Measurements from ENCODE around the gene ARHGAP11B.
"Not testable (repeated sequence)": the region's sequence is repeated elsewhere in the genome, so short reads cannot be mapped to it uniquely, and the experiment has no call there.

Gene ARHGAP11B

DNA sequence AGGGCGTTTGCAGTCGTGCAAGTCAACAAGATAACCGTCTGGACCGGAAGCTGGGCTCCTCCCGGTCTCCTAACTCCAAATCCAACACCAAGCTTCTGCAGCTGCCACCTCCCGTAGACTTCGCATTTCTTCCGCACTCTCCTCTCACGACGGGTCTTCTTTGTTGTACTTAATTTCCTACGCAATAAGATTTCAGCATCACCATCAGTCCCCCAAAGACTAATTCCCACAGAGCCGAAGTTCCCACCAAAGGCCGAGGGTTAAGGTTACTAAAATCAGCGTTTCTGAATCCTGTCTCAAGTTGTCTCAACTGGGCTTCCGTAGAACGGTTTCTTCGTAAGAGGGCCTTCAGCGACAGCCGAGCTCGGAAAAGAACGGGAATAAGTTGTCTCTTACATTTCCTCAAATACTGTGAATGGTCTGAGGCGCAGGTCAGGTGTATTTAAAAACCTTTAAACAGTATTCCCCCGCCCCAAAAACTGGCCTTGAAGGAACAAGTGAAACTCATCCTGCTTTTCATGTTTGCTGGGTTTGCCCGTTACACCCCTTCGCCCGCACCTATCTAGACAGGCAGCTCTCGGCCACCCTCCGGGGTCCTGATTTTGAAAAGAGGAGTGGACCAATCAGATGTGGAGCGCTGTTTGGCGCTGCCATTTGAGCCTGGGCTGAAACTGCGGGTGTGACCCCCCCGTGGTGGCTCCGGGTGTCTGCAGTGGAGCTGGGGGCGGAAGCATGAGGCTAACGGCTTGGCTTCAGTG is at the start of gene ARHGAP11B:
TSS of gene ARHGAP11B (plus strand) at position 693 of the 758 bp plus-strand sequence.
- DNase-seq, result peak; percentile 96

DNA sequence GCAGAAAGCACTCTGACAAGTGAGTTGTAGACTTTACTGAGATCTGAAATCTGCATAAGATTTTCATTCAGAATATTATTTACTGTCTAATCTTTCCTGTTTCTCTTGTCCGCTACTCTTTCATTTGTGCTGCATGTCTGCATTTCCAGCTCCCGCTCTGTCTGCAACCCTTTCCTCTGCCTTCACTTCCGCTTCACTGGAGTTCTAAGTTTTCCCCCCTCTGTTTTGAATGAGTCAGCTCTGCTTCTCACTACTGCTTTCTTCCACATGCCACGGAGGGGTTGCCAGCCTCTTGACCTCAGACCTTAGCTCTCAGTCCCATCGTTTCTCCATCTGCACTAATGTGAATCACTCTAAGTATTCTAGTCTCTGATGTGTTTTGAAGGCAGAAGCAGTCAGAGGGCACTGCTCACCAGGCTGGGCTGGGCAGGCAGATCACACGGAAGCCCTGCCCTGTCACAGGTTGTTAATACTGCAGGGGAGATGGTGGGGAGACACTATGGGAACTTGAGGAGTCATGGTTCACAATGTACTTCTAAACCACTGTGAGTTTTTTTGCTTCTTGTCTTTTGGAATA is 46.4 kb upstream of the ARHGAP11B start:
- not testable (repeated sequence) for DNase-seq

DNA sequence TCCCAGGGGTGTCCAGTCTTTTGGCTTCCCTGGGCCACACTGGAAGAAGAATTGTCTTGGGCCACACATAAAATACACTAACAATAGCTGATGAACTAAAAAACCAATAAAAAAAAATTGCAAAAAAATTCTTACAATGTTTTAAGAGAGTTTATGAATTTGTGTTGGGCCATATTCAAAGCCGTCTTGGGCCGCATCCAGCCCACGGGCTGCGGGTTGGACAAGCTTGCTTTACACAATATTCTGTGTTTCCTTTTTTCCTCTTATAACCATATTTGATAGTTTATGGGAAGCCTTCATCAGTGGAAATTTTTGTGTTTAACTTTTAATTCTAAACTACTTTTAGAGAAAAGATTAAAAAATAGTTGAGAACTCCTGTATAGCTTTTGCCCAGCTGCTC is 45.2 kb upstream of the ARHGAP11B start:
- not testable (repeated sequence) for DNase-seq

DNA sequence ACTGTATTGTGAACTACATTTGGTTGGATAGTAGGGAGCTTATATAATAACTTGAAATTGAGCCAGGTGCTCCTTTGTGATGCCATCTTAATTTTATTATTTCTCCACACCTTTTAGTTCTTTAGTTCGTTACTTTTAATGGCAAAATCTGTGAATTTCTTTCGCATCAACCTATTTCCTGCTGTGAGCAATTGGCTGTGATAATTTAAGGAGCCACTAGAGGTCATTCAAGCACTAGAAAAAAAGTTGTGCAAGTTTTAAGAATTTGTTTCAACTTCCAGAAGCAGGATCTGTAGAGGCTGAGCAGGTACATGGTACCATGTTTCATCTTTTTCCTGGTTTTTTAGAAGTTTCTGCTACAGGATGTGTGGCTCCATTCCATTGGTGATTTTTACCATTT is 27.0 kb upstream of the ARHGAP11B start:
- peak; percentile 11 for DNase-seq

DNA sequence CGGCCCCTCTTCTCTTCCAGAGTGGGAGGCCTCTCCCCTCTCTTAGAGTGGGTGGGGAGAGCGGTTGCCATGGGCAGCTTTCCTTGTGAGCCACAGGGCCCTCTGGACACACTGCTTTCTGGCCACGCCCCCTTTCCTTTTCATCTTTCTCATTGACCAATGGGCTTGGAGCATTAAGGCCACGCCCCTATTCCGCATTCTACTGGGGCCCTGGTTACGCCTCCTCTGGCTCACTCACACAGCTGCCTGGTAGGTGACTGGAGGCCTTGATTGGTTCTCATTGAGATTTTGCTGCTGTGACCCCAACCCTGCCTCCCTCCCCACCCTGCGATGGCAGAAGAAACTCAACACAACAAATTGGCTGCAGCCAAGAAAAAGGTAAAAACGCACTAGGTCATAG is 22.1 kb upstream of the ARHGAP11B start, which contains the start of gene GOLGA8H:
TSS of gene GOLGA8H (plus strand) at position 233 of the 400 bp plus-strand sequence. CDS start at position 331, 98 bp downstream.
- not testable (repeated sequence) for DNase-seq

DNA sequence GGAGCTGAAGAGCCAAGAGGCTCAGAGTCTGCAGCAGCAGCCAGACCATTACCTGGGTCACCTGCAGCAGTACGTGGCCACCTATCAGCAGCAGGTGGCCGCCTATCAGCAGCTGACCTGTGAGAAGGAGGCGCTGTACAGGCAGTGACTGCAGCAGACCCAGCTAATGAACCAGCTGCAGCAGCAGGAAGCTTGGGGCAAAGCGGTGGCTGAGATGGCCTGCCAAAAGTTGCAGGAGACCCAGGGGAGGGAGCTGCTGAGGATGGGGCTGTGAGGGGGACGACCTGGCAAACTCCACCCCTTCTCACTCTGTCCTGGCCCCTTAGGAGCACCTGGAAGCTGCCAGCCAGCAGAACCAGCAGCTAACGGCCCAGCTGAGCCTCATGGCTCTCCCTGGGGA is 13.7 kb upstream of the ARHGAP11B start:
- DNase-seq, result not testable (repeated sequence)

DNA sequence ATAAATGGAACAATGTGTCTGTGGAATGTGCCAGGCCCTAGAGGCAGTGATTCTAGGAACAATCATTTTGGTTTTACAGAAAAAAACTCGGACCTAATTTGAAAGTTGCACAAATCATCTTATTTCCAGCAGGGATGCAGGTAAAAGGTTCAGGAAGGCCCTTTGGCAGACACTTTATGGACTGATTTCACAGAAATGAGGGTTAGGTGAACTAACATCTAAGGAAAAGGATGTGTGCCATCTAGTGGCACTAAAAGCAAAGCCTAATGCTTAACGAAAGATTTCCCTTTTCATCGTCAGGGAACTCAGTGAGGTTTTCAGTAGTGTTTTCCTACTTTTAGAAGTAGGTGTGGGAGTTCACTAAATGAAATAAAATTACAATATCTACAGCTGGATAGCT is 4.6 kb upstream of the ARHGAP11B start:
- peak; percentile 13 for DNase-seq

DNA sequence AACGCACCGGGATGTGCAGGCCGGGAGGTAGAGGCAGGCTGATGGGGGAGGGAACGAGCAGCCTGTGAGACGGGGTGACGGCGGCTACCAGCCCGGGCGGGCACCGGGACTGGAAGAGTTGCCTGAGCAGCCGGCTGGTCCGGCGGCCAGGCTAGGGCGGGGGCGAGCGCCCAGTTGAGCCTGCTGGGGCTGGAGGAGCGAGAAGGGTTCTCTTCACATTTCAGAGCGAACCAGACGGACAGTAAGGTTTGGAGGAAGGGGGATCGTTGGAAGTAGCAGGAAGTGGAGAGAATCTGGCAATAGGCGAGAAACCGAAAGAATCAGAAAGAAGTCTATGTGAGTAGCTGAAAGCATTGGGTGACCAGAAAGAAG is 252 bp downstream of the ARHGAP11B start:
- peak; percentile 10 for DNase-seq

DNA sequence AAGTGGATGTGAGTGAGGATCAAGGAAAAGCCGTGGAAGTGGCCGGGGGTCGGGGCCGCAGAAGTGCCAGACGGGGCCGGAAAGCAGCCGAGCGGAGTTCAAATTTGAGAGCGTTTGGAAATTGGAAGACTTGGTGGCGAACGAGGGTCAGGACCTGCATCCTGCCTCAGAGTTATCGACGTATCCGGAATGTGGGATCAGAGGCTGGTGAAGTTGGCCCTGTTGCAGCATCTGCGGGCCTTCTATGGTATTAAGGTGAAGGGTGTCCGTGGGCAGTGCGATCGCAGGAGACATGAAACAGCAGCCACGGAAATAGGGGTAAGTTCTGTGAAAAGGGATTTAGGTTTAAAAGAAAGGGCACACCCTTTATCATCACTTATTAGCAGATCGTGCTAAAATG is 704 bp downstream of the ARHGAP11B start:
- not testable (repeated sequence) for DNase-seq

DNA sequence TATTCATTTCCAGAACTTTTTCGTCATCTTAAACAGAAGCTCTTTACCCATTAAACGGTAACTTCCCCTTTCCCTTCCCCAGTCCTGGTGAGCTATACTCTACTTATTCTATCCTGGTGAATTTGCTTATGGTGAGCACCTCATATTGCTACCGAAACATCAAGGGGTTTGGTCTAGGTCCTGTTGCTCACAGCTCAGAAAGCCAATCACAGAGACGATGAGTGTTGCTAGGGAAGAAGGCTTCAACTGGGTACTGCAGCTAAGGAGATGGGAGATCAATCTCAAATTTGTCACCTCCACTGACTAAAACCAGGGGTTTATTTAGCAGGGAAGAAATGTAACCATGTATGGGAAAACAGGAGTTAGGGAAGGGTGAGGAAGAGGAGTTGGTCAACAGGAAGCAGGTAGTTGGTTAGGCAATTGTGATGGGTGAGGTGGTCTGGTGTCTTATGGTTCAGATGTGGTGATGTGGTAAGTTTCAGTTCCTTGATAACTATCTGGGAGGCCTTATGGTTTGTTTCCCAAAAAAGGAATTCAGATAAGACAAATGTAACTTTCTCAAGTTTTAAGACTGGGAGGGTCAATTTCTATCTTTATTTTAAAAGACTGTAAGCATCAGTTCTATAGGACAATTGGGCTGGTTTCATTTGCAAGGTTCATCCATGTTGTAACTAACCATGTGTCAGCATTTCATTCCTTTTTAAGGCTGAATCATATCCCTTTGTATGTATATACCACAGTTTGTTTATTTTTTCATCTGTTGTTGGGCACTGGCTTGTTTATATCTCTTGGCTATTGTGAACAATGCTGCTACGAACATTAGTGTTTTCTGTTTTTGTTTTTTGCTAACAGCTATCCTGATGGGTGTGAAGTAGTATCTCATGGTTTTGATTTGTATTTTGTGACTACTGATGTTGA is 24.3 kb downstream of the ARHGAP11B start:
- DNase-seq, result peak; percentile 6

DNA sequence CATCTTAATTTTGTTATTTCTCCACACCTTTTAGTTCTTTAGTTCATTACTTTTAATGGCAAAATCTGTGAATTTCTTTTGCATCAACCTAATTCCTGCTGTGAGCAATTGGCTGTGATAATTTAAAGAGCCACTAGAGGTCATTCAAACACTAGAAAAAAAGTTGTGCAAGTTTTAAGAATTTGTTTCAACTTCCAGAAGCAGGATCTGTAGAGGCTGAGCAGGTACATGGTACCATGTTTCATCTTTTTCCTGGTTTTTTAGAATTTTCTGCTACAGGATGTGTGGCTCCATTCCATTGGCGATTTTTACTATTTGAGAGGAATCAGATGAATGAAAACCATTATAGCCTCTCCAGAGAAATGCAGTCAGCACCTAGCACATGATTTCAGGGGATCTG is 35.2 kb downstream of the ARHGAP11B start:
- DNase-seq, result peak; percentile 30

DNA sequence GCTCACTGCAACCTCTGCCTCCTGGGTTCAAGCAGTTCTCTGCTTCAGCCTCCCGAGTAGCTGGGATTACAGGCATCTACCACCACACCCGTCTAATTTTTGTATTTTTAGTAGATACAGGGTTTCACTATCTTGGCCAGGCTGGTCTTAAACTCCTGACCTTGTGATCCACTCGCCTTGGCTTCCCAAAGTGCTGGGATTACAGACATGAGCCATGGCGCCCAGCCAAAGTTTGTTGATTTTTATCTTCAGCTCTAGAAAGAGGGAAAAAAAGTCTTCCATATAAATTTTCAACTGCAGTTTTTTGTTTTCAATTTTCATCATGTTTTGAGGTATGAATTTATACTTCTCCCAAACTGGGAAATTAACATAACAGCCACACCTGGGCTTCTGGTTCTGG is 43.7 kb downstream of the ARHGAP11B start:
- DNase-seq, result not testable (repeated sequence)

DNA sequence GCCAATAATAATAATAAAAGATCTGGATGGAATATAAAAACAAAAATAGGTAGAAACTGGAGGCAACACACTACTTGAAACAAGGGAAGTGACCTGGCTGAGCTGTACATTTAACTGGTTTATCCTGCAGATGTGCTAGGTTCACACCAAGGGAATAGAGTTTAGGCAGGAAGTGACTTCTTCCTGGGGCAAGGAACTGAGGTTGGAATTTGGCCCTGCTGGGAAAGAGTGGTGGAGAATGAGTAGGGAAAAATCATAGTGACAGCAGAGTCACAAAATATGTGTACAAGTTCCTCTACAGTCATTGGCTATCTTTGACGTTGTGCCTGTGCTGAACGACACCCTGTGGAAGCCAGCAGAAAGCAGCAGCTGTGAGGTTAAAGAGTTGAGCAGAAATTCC is 44.1 kb downstream of the ARHGAP11B start:
- no peak for DNase-seq

DNA sequence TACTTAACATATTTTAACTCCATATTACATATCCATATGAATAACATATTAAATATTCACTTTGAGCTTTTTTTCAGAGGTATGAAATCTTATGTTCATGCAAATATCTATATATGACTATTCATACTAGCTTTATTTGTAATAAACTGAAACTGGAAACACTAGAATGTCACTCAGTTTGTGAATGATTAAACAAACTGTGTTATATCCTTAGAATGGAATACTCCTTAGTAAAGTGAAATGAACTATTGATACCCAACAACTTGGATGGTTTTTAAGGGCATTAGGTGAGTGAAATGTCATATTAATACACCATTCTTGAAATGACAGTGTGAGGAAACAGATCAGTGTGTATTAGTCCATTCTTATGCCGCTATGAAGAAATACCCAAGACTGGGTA is 45.4 kb downstream of the ARHGAP11B start:
- no peak for DNase-seq

DNA sequence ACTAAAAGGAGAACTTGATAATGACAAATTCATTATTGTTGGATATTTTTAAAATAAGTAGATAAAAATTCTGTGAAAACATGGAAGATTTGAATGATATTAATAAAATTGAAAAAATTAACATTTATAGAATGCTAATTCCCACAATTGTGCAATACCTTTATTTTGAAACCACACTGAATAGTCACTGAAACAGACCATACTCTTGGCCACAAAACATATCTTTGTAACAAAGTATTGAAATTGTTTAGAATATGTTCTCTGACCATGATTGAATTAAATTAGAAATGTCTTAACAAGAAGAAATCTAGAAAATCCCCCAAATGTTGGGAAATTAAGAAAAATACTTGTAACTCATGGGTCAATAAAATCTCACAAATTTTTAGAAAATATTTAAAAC is 49.2 kb downstream of the ARHGAP11B start:
- DNase-seq, result no peak

DNA sequence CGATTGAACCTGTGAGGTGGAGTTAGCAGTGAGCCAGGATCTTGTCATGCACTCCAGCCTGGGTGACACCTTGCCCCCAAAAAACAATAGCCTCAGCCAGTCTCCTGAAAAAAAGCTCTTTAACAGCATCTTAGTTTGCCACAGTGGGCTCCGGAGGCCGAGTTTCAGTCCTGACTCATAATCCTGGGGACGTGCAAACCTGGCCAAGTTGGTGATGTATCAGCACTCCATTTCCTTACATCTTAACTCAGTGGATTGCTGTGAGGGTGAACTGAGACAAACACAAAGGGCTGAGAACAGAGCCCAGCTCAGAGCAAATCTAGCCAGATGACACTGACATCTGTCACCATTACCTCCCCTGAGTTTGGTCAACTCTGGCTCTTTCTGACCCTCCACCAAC is 50.0 kb downstream of the ARHGAP11B start:
- DNase-seq, result not testable (repeated sequence)

DNA sequence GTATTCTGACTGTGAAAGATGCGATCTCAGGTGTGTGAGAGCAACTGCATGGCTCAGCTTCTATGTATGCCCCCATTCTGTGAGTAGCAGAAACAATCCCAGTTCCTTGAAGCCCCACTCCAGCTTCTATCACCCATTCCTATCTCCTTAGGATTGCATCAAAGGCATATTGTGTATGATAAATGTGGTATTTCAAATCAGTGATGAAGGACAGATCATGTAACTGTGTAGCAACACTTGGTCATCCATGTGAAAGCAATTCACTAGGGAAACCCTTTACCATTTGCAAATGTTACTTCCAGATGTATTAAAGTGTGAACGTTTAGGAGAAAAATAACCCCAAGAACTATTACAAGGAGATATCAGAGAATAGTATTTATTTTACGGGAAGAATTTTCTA is 55.1 kb downstream of the ARHGAP11B start:
- DNase-seq, result not testable (repeated sequence)

DNA sequence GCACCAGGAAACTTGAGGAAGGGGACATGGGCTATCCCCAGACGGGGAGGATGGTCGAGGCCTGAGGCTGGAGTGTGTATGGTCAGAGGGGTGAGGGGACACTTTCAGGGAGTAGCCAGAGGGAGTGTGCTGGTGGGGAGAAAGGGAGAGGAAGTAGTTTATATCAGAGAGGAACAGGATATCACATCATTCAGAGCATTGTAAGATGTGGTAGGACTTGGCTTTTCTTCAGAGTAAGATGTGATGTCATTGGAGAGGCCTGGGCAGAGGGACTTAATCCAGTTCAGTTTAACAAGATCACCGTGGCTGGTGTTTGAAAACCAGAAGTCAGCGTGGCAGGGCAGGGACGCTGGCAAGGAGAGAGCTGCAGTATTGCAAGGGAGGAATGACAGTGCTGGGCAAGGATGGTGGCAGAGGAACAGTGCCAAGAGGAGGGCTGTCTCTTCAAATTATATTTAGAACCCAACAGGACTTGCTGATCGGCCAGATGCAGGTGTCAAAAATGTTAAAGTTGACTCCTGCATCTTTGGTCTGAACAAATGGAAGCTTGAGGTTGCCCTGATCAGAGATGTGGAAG is 59.9 kb downstream of the ARHGAP11B start:
- DNase-seq, result not testable (repeated sequence)

DNA sequence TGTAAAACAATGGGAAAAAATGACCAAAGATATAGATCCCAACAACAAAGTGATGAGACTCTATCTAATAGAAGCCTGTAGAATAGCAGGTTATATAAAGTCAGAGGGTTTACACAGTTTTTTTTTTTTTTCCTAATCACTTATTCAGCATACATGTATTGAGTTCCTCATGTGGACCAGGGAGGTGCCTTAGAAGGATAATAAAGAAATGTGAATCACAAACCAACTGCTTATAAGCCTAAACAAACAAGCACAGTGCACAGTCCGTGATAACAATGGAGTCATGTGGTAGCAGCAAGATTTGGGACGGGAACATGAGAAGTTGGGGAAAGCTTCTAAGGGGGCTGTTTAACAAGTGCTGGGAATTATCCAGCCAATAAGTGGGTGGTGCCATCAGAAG is 60.7 kb downstream of the ARHGAP11B start:
- DNase-seq, result not testable (repeated sequence)

Measured in CD4-positive, alpha-beta T cell treated with Interleukin-12 subunit alpha and Interleukin-12 subunit beta, for 1 hour (primary cell).